Progenitor cell of endocrine pancreas (in vitro differentiated cells): ENCODE data around the gene LIMS1. TPM values are rescaled to one million over a fixed set of nuclear protein-coding genes. Genes with fewer than 3 reads are reported as not detected.

Experiments
- DNase-seq: peaks from one replicate; pipeline ENCODE4 v3.0.0; 2021; ENCODE audit warnings: low spot score; ENCODE audit not compliant: unreplicated experiment
- H3K27ac Mint-ChIP-seq: 2 replicates; pipeline ENCODE4 v1.8.0; 2021; ENCODE audit warnings: mild to moderate bottlenecking, moderate library complexity, mixed read lengths
- H3K27me3 Mint-ChIP-seq: 2 replicates; pipeline ENCODE4 v1.8.0; 2021; ENCODE audit warnings: mixed read lengths
- H3K36me3 Mint-ChIP-seq: 2 replicates; pipeline ENCODE4 v1.8.0; 2022; ENCODE audit warnings: mixed read lengths; ENCODE audit not compliant: insufficient read depth
- H3K4me1 Mint-ChIP-seq: 2 replicates; pipeline ENCODE4 v1.8.0; 2021; ENCODE audit warnings: low read depth, mixed read lengths
- H3K4me3 Mint-ChIP-seq: 2 replicates; pipeline ENCODE4 v1.8.0; 2021; ENCODE audit warnings: low read depth, mild to moderate bottlenecking, moderate library complexity, mixed read lengths
- H3K9me3 Mint-ChIP-seq: 2 replicates; pipeline ENCODE4 v1.8.0; 2021; ENCODE audit warnings: low read depth, mixed read lengths
- CTCF ChIP-seq: fragments of 200-600 bp; sonication (generic); IDR thresholded peaks from one replicate; pipeline ENCODE4 v1.5.0; 2021; ENCODE audit warnings: antibody characterized with exemption, mild to moderate bottlenecking; ENCODE audit not compliant: unreplicated experiment
- total RNA-seq: library from RNA; stranded (reverse); gene quantifications from 2 replicates; pipeline ENCODE4 v1.2.1, GENCODE V29; 2021

LIMS1 gene
- total RNA-seq, 1 donor from 2014 or later, result 37.7 TPM

DNA sequence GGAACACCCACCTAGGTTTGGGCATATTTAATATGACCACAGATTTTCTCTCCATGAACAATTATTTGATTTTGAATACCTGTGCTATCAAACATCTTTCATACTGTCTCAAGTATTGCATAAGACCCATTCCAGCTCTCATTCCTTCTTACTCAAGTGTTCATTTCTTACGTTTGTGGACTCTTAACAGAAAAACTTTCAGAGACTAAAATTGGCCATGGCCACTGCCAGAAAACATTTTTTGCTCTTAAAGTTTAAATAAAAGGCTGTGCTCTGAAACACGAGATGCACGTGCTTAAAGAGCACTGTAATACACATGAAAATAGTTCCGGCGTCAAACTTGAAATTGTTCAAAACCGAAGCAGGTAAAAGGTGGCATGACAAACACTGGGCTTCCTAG lies 89.3 kb downstream of the LIMS1 start:
- H3K4me1 Mint-ChIP-seq, result peaks cover 33% of the 10 kb centered on the region
- H3K9me3 Mint-ChIP-seq, result no peaks in the 10 kb centered on the region
- no peak overlapping the region for H3K4me3 Mint-ChIP-seq
- no peak for DNase-seq
- TF ChIP-seq CTCF, result no peak
- H3K27ac Mint-ChIP-seq, result no peak overlapping the region
- H3K36me3 Mint-ChIP-seq, result peaks cover 2% of the 10 kb centered on the region
- H3K27me3 Mint-ChIP-seq, result no peaks in the 10 kb centered on the region

- no peak for TF ChIP-seq CTCF
- no peak for DNase-seq
- H3K27ac Mint-ChIP-seq, result no peak overlapping the region
- no peak overlapping the region for H3K4me3 Mint-ChIP-seq
- peaks cover 2% of the 10 kb centered on the region for H3K36me3 Mint-ChIP-seq
- no peaks in the 10 kb centered on the region for H3K9me3 Mint-ChIP-seq
- no peaks in the 10 kb centered on the region for H3K27me3 Mint-ChIP-seq
- H3K4me1 Mint-ChIP-seq, result peaks cover 28% of the 10 kb centered on the region
Observed at GRCh38 chr2:108625186-108625827, 91.0 kb downstream of the LIMS1 start.

DNA sequence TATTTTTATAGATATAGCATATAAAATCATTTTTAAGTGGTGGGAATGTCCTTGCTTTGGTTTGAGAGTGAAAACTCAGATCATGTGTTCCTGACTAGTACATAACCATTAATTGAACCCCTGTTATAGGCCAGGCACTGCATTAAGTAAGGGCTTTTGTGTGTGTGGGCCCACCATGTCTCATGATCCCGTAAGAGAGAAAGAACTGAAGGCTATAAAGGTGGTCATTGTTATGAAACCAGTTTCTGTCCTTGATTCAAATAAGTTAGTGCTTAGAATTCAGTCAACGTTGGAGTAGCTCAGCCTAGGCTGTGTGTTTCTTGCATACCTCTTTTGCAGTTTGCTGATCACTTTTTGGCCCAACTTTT lies 91.5 kb downstream of the LIMS1 start:
- no peak overlapping the region for H3K4me3 Mint-ChIP-seq
- TF ChIP-seq CTCF, result no peak
- H3K27me3 Mint-ChIP-seq, result no peaks in the 10 kb centered on the region
- H3K9me3 Mint-ChIP-seq, result no peaks in the 10 kb centered on the region
- H3K36me3 Mint-ChIP-seq, result peaks cover 2% of the 10 kb centered on the region
- no peak for DNase-seq
- peaks cover 27% of the 10 kb centered on the region for H3K4me1 Mint-ChIP-seq
- H3K27ac Mint-ChIP-seq, result no peak overlapping the region

GRCh38 chr2:108626995-108627394 lies 92.7 kb downstream of the LIMS1 start:
- peaks cover 2% of the 10 kb centered on the region for H3K36me3 Mint-ChIP-seq
- TF ChIP-seq CTCF, result no peak
- peaks cover 23% of the 10 kb centered on the region for H3K4me1 Mint-ChIP-seq
- H3K4me3 Mint-ChIP-seq, result no peak overlapping the region
- no peak overlapping the region for H3K27ac Mint-ChIP-seq
- H3K27me3 Mint-ChIP-seq, result no peaks in the 10 kb centered on the region
- DNase-seq, result no peak
- H3K9me3 Mint-ChIP-seq, result no peaks in the 10 kb centered on the region

- no peak overlapping the region for H3K27ac Mint-ChIP-seq
- H3K9me3 Mint-ChIP-seq, result no peaks in the 10 kb centered on the region
- peaks cover 30% of the 10 kb centered on the region for H3K4me1 Mint-ChIP-seq
- TF ChIP-seq CTCF, result no peak
- no peaks in the 10 kb centered on the region for H3K27me3 Mint-ChIP-seq
- H3K4me3 Mint-ChIP-seq, result no peak overlapping the region
- H3K36me3 Mint-ChIP-seq, result peaks cover 2% of the 10 kb centered on the region
- no peak for DNase-seq
Observed at GRCh38 chr2:108627911-108628567, 93.8 kb downstream of the LIMS1 start.
